OCI-LY7 (cell line): ENCODE results near the gene PFDN1.

Source experiments
- EZH2phosphoT487 ChIP-seq: fragments of 200-600 bp; sonication (generic); IDR thresholded peaks from 2 replicates; pipeline ENCODE4 v1.6.1; 2018; ENCODE audit warnings: low read depth, borderline replicate concordance, mild to moderate bottlenecking, mixed run types, antibody characterized with exemption, low read length, moderate library complexity, mixed read lengths
- TF ChIP-seq, protein P1 (sequence below): fragments of 200-600 bp; sonication (generic); conservative IDR thresholded peaks from 2 replicates; pipeline ENCODE4 v1.5.1; 2014; ENCODE audit warnings: mild to moderate bottlenecking, antibody characterized with exemption, low read length, moderate library complexity, mixed read lengths

DNA sequence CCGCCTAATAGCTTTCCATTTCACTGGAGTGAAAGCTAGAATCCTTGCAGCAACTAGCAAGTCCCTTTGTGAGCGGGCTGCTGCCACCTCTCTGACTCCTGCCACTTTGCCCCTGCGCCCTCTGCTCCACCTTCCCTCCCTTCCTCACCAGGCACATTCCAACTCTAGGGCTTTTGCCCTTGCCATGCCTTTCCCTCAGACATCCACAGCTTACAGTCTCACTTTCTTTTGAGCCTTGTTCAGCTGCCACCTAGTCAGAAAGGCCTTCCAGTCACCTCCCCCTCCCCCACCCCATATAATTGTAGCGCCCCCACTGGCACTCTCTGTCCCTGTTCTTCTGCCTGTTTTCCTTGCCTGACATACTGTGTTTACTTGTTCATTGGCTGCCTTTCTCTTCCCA, 96.9 kb downstream of the PFDN1 start:
- TF ChIP-seq, protein P1, sequence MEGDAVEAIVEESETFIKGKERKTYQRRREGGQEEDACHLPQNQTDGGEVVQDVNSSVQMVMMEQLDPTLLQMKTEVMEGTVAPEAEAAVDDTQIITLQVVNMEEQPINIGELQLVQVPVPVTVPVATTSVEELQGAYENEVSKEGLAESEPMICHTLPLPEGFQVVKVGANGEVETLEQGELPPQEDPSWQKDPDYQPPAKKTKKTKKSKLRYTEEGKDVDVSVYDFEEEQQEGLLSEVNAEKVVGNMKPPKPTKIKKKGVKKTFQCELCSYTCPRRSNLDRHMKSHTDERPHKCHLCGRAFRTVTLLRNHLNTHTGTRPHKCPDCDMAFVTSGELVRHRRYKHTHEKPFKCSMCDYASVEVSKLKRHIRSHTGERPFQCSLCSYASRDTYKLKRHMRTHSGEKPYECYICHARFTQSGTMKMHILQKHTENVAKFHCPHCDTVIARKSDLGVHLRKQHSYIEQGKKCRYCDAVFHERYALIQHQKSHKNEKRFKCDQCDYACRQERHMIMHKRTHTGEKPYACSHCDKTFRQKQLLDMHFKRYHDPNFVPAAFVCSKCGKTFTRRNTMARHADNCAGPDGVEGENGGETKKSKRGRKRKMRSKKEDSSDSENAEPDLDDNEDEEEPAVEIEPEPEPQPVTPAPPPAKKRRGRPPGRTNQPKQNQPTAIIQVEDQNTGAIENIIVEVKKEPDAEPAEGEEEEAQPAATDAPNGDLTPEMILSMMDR, result peak; percentile 41
- no peak for TF ChIP-seq EZH2phosphoT487
